ENCODE data around the gene CTCF.

DNA sequence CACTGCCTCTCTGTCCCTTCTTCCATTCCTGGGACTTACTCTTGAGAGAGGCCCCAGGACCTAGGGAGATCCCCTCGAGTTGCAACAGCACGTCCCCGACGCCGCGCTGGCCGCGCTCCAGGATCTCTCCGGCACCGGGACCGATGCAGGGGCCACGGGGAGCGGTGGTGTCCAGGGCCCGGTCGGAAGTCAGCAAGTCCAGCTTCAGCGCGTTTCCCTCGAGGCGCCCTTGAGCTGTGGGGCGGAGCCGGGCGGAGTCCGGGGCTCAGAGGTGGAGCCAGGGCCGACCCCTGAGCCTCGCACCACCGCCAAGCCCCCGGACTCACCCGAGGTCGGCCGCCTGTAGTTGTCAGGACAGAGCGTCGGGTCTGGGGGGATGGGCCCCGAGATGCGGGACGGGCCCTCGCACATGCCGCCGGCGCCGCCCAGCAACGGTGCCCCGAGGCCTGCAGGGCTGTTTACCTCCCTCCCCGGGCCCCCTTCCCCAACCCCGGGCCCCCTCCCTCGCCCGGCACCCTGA, 103.8 kb downstream of the CTCF start:
- no peak for TF ChIP-seq TAF1 (conservative IDR thresholded peaks at IDR 0.05)
- no peak for TF ChIP-seq SP1 (IDR thresholded peaks at IDR 0.05)
- TF ChIP-seq, protein P1, sequence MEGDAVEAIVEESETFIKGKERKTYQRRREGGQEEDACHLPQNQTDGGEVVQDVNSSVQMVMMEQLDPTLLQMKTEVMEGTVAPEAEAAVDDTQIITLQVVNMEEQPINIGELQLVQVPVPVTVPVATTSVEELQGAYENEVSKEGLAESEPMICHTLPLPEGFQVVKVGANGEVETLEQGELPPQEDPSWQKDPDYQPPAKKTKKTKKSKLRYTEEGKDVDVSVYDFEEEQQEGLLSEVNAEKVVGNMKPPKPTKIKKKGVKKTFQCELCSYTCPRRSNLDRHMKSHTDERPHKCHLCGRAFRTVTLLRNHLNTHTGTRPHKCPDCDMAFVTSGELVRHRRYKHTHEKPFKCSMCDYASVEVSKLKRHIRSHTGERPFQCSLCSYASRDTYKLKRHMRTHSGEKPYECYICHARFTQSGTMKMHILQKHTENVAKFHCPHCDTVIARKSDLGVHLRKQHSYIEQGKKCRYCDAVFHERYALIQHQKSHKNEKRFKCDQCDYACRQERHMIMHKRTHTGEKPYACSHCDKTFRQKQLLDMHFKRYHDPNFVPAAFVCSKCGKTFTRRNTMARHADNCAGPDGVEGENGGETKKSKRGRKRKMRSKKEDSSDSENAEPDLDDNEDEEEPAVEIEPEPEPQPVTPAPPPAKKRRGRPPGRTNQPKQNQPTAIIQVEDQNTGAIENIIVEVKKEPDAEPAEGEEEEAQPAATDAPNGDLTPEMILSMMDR (IDR thresholded peaks at IDR 0.05; ENCODE audit: low read depth, low read length, missing input control) = no peak
- TF ChIP-seq, protein P2, sequence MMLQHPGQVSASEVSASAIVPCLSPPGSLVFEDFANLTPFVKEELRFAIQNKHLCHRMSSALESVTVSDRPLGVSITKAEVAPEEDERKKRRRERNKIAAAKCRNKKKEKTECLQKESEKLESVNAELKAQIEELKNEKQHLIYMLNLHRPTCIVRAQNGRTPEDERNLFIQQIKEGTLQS (IDR thresholded peaks at IDR 0.05) = no peak
- TF ChIP-seq GABPA (IDR thresholded peaks at IDR 0.05 in 1 of 2, conservative IDR thresholded peaks at IDR 0.05 in 1 of 2) = no peak
- TF ChIP-seq, protein P3, sequence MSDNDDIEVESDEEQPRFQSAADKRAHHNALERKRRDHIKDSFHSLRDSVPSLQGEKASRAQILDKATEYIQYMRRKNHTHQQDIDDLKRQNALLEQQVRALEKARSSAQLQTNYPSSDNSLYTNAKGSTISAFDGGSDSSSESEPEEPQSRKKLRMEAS (IDR thresholded peaks at IDR 0.05) = no peak
- TF ChIP-seq, protein P4, sequence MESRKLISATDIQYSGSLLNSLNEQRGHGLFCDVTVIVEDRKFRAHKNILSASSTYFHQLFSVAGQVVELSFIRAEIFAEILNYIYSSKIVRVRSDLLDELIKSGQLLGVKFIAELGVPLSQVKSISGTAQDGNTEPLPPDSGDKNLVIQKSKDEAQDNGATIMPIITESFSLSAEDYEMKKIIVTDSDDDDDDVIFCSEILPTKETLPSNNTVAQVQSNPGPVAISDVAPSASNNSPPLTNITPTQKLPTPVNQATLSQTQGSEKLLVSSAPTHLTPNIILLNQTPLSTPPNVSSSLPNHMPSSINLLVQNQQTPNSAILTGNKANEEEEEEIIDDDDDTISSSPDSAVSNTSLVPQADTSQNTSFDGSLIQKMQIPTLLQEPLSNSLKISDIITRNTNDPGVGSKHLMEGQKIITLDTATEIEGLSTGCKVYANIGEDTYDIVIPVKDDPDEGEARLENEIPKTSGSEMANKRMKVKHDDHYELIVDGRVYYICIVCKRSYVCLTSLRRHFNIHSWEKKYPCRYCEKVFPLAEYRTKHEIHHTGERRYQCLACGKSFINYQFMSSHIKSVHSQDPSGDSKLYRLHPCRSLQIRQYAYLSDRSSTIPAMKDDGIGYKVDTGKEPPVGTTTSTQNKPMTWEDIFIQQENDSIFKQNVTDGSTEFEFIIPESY (IDR thresholded peaks at IDR 0.05) = no peak
